ENCODE measurements around the gene SPECC1L. TPM values are rescaled to one million over a fixed set of nuclear protein-coding genes. Genes with fewer than 3 reads are reported as not detected.

SPECC1L gene
- total RNA-seq, 1 donor from 2014 or later = 46.2 TPM

Other genes starting within 250 kb of the SPECC1L start
- gene SUSD2, start 89.3 kb upstream of the SPECC1L start, total RNA-seq = 0.10 TPM in 1 of 2 replicates, not detected in the other
- 0.10 TPM in 1 of 2 replicates, not detected in the other for gene GGT5, start 25.7 kb upstream of the SPECC1L start, total RNA-seq
- gene ADORA2A, start 156.8 kb downstream of the SPECC1L start, total RNA-seq = 0.17 and 0.80 TPM in 2 replicates
- not detected in 2 replicates for gene UPB1, start 224.5 kb downstream of the SPECC1L start, total RNA-seq